Measurements from ENCODE around the gene SETX.
A peak's percentile ranks its signal among the peaks of the same experiment; 100 is the strongest.

The SETX gene

DNA sequence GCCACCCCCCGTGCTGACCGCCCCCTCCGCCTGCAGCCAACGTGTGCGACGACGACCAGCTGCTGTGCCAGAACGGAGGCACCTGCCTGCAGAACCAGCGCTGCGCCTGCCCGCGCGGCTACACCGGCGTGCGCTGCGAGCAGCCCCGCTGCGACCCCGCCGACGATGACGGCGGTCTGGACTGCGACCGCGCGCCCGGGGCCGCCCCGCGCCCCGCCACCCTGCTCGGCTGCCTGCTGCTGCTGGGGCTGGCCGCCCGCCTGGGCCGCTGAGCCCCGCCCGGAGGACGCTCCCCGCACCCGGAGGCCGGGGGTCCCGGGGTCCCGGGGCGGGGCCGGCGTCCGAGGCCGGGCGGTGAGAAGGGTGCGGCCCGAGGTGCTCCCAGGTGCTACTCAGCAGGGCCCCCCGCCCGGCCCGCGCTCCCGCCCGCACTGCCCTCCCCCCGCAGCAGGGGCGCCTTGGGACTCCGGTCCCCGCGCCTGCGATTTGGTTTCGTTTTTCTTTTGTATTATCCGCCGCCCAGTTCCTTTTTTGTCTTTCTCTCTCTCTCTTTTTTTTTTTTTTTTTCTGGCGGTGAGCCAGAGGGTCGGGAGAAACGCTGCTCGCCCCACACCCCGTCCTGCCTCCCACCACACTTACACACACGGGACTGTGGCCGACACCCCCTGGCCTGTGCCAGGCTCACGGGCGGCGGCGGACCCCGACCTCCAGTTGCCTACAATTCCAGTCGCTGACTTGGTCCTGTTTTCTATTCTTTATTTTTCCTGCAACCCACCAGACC is 112.8 kb downstream of the SETX start:
- H3K4me1 ChIP-seq (ENCODE audit: insufficient read depth, low read length, severe bottlenecking), result peaks cover 22% of the 10 kb centered on the region
- peaks cover 4% of the 10 kb centered on the region; the same call in 1 of the 2 replicates for H3K27me3 ChIP-seq (ENCODE audit: insufficient read depth, low read length)
- H3K79me2 ChIP-seq (ENCODE audit: insufficient read depth, low read length), result no peaks in the 10 kb centered on the region
- H4K20me1 ChIP-seq (ENCODE audit: insufficient read depth, low read length), result no peaks in the 10 kb centered on the region
- H3K36me3 ChIP-seq (ENCODE audit: insufficient read depth, low read length), result no peaks in the 10 kb centered on the region
- H3K4me2 ChIP-seq (ENCODE audit: low read length), result peak overlapping the region; percentile 62
- H3K9me2 ChIP-seq (ENCODE audit: low read depth, low read length), result no peaks in the 10 kb centered on the region
- H3F3A ChIP-seq (ENCODE audit: insufficient read depth, low read length), result no peaks in the 10 kb centered on the region
- no peak overlapping the region for H2AFZ ChIP-seq (ENCODE audit: low read length)
- H3K27ac ChIP-seq (ENCODE audit: low read depth, low read length, poor library complexity, severe bottlenecking), result no peak overlapping the region
- H3K9ac ChIP-seq (ENCODE audit: low read length), result peak overlapping the region; percentile 18
- no peaks in the 10 kb centered on the region for H3K9me3 ChIP-seq (ENCODE audit: low read length)
- peak overlapping the region; percentile 56 for H3K4me3 ChIP-seq (ENCODE audit: low read depth, low read length, poor library complexity, severe bottlenecking)
- TF ChIP-seq EZH2 (IDR thresholded peaks at IDR 0.05; ENCODE audit: borderline replicate concordance, low read length), result no peak
- TF ChIP-seq, protein P1, sequence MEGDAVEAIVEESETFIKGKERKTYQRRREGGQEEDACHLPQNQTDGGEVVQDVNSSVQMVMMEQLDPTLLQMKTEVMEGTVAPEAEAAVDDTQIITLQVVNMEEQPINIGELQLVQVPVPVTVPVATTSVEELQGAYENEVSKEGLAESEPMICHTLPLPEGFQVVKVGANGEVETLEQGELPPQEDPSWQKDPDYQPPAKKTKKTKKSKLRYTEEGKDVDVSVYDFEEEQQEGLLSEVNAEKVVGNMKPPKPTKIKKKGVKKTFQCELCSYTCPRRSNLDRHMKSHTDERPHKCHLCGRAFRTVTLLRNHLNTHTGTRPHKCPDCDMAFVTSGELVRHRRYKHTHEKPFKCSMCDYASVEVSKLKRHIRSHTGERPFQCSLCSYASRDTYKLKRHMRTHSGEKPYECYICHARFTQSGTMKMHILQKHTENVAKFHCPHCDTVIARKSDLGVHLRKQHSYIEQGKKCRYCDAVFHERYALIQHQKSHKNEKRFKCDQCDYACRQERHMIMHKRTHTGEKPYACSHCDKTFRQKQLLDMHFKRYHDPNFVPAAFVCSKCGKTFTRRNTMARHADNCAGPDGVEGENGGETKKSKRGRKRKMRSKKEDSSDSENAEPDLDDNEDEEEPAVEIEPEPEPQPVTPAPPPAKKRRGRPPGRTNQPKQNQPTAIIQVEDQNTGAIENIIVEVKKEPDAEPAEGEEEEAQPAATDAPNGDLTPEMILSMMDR (IDR thresholded peaks at IDR 0.05; ENCODE audit: low read length), result no peak

DNA sequence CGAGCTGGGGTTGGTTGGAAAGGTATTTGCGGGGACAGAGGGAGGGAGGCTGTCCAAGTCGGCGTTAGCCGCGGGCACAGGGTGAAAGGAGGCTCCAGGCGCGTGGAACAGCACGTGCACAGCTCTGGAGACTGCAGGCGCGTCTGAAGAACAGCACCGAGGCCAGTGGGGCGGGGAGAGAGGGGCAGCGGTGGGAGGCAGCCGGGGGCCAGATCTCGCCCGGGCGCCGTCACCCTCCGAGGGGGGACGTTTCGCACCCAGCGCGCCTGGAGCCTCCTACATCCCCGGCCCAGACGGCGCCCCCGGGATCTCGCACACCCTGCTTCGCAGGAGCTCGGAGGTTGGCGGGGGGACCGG is 113.3 kb downstream of the SETX start:
- Histone ChIP-seq H4K20me1 (ENCODE audit: insufficient read depth, low read length) (no peaks in the 10 kb centered on the region), H3K4me1 (ENCODE audit: insufficient read depth, low read length, severe bottlenecking) (peaks cover 22% of the 10 kb centered on the region), H3K36me3 (ENCODE audit: insufficient read depth, low read length) (no peaks in the 10 kb centered on the region), H3F3A (ENCODE audit: insufficient read depth, low read length) (no peaks in the 10 kb centered on the region), H3K27me3 (ENCODE audit: insufficient read depth, low read length) (peaks cover 4% of the 10 kb centered on the region; the same call in 1 of the 2 replicates), H3K9me2 (ENCODE audit: low read depth, low read length) (no peaks in the 10 kb centered on the region), H2AFZ (ENCODE audit: low read length) (no peak overlapping the region), H3K4me2 (ENCODE audit: low read length) (peak overlapping the region; percentile 62), H3K4me3 (ENCODE audit: low read depth, low read length, poor library complexity, severe bottlenecking) (peak overlapping the region; percentile 56), H3K79me2 (ENCODE audit: insufficient read depth, low read length) (no peaks in the 10 kb centered on the region), H3K9me3 (ENCODE audit: low read length) (no peaks in the 10 kb centered on the region), H3K9ac (ENCODE audit: low read length) (peak overlapping the region; percentile 8; the same call in 1 of the 2 replicates), H3K27ac (ENCODE audit: low read depth, low read length, poor library complexity, severe bottlenecking) (no peak overlapping the region)
- no peak for TF ChIP-seq EZH2 (IDR thresholded peaks at IDR 0.05; ENCODE audit: borderline replicate concordance, low read length)
- TF ChIP-seq, protein P1 (IDR thresholded peaks at IDR 0.05; ENCODE audit: low read length), result no peak

DNA sequence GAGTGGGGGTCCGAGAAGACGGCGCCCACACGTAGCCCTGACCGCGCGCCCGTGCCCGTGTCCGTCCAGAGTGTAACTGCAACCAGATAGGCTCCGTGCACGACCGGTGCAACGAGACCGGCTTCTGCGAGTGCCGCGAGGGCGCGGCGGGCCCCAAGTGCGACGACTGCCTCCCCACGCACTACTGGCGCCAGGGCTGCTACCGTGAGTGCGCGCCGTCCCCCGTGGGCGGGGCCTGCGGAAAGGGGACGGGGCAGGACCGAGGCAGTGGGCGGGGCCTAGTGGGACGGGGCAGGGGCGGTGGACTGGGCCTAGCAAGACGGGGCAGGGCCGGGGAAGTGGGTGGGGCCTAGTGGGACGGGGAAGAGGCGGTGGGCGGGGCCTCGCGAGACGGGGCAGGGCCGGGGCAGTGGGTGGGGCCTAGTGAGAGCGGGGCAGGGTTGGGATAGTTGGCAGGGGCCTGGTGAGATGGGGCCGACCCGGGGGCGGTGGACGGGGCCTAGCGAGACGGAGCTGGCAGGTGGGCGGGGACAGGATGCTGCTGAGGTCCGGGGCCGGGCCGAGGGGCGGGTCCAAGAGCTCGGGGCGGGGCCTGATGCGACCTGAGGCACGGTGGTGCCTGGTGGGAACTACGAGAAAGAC is 113.8 kb downstream of the SETX start:
- H3K36me3 ChIP-seq (ENCODE audit: insufficient read depth, low read length), result no peaks in the 10 kb centered on the region
- no peaks in the 10 kb centered on the region for H3K9me2 ChIP-seq (ENCODE audit: low read depth, low read length)
- no peaks in the 10 kb centered on the region for H3K79me2 ChIP-seq (ENCODE audit: insufficient read depth, low read length)
- H2AFZ ChIP-seq (ENCODE audit: low read length), result no peak overlapping the region
- H3K27me3 ChIP-seq (ENCODE audit: insufficient read depth, low read length), result peaks cover under 1% of the 10 kb centered on the region; the same call in 1 of the 2 replicates
- TF ChIP-seq, protein P1 (IDR thresholded peaks at IDR 0.05; ENCODE audit: low read length), result no peak
- TF ChIP-seq EZH2 (IDR thresholded peaks at IDR 0.05; ENCODE audit: borderline replicate concordance, low read length), result no peak
- no peaks in the 10 kb centered on the region for H4K20me1 ChIP-seq (ENCODE audit: insufficient read depth, low read length)
- H3F3A ChIP-seq (ENCODE audit: insufficient read depth, low read length), result no peaks in the 10 kb centered on the region
- peak overlapping the region; percentile 56 for H3K4me3 ChIP-seq (ENCODE audit: low read depth, low read length, poor library complexity, severe bottlenecking)
- peak overlapping the region; percentile 62 for H3K4me2 ChIP-seq (ENCODE audit: low read length)
- H3K9ac ChIP-seq (ENCODE audit: low read length), result peak overlapping the region; percentile 8; the same call in 1 of the 2 replicates
- no peaks in the 10 kb centered on the region for H3K9me3 ChIP-seq (ENCODE audit: low read length)
- peaks cover 22% of the 10 kb centered on the region for H3K4me1 ChIP-seq (ENCODE audit: insufficient read depth, low read length, severe bottlenecking)
- no peak overlapping the region for H3K27ac ChIP-seq (ENCODE audit: low read depth, low read length, poor library complexity, severe bottlenecking)
